Trophoblast cell (in vitro differentiated cells and primary cell): ENCODE data around the gene EIF3D.

Experiments used
- DNase-seq, 2 donors: peaks; one replicate each; pipeline ENCODE4 v3.0.0-alpha.2; 2016
- H2AFZ ChIP-seq: 2 replicates; pipeline ENCODE4 v1.6.1; 2013; ENCODE audit warnings: low read length, moderate library complexity, mild to moderate bottlenecking; ENCODE audit not compliant: insufficient read depth, poor library complexity
- H2AK5ac ChIP-seq: 2 replicates; pipeline ENCODE4 v1.6.1; 2013; ENCODE audit warnings: mild to moderate bottlenecking, low read length
- H2BK120ac ChIP-seq: 2 replicates; pipeline ENCODE4 v1.6.1; 2013; ENCODE audit warnings: low read length, mild to moderate bottlenecking, moderate library complexity; ENCODE audit not compliant: insufficient read depth, poor library complexity
- H2BK12ac ChIP-seq: 2 replicates; pipeline ENCODE4 v1.6.1; 2013; ENCODE audit warnings: mild to moderate bottlenecking, low read length, moderate library complexity
- H2BK5ac ChIP-seq: 2 replicates; pipeline ENCODE4 v1.6.1; 2013; ENCODE audit warnings: low read length, low read depth, moderate library complexity, mild to moderate bottlenecking; ENCODE audit not compliant: poor library complexity
- H3K14ac ChIP-seq: 2 replicates; pipeline ENCODE4 v1.6.1; 2013; ENCODE audit warnings: mild to moderate bottlenecking, low read length
- H3K18ac ChIP-seq: 2 replicates; pipeline ENCODE4 v1.6.1; 2013; ENCODE audit warnings: mild to moderate bottlenecking, low read length
- H3K23ac ChIP-seq: 2 replicates; pipeline ENCODE4 v1.6.1; 2013; ENCODE audit warnings: low read length
- H3K27ac ChIP-seq: 2 replicates; pipeline ENCODE4 v1.5.1; 2013; ENCODE audit warnings: low read depth, mild to moderate bottlenecking, inconsistent platforms, low read length, moderate library complexity
- H3K27me3 ChIP-seq: 2 replicates; pipeline ENCODE4 v1.6.1; 2013; ENCODE audit warnings: inconsistent platforms, mild to moderate bottlenecking, low read length, moderate library complexity; ENCODE audit not compliant: insufficient read depth
- H3K36me3 ChIP-seq, 2 experiments: 1 replicate in 1 of 2; 2 replicates in 1 of 2; pipeline ENCODE4 v1.6.1; 2013; ENCODE audit warnings: low read length in 2 of 2, mild to moderate bottlenecking in 2 of 2, moderate library complexity in 1 of 2; ENCODE audit not compliant: insufficient read depth in 2 of 2, control insufficient read depth in 1 of 2
- H3K4ac ChIP-seq: 2 replicates; pipeline ENCODE4 v1.6.1; 2013; ENCODE audit warnings: low read depth, mild to moderate bottlenecking, low read length, moderate library complexity
- H3K4me1 ChIP-seq, 2 experiments: 1 replicate in 1 of 2; 2 replicates in 1 of 2; pipeline ENCODE4 v1.6.1; 2013; ENCODE audit warnings: low read length in 2 of 2, mild to moderate bottlenecking in 2 of 2, moderate library complexity in 1 of 2; ENCODE audit not compliant: insufficient read depth in 2 of 2, control insufficient read depth in 1 of 2
- H3K4me2 ChIP-seq: 2 replicates; pipeline ENCODE4 v1.6.1; 2013; ENCODE audit warnings: inconsistent platforms, mild to moderate bottlenecking, low read length, moderate library complexity
- H3K4me3 ChIP-seq: 2 replicates; pipeline ENCODE4 v1.5.1; 2013; ENCODE audit warnings: mild to moderate bottlenecking, low read depth, low read length, inconsistent platforms
- H3K79me1 ChIP-seq: one replicate; pipeline ENCODE4 v1.6.1; 2013; ENCODE audit warnings: low read length
- H3K79me2 ChIP-seq: 2 replicates; pipeline ENCODE4 v1.6.1; 2013; ENCODE audit warnings: low read length, mild to moderate bottlenecking; ENCODE audit not compliant: control insufficient read depth, insufficient read depth, poor library complexity
- H3K9ac ChIP-seq: 2 replicates; pipeline ENCODE4 v1.6.1; 2013; ENCODE audit warnings: mild to moderate bottlenecking, low read length
- H3K9me3 ChIP-seq: 2 replicates; pipeline ENCODE4 v1.6.1; 2013; ENCODE audit warnings: low read depth, mild to moderate bottlenecking, control low read depth, inconsistent platforms, low read length; ENCODE audit not compliant: insufficient read depth
- H4K12ac ChIP-seq: 2 replicates; pipeline ENCODE4 v1.6.1; 2013; ENCODE audit warnings: low read depth, mild to moderate bottlenecking, low read length, moderate library complexity
- H4K8ac ChIP-seq: 2 replicates; pipeline ENCODE4 v1.6.1; 2013; ENCODE audit warnings: low read depth, mild to moderate bottlenecking, low read length, moderate library complexity
- H4K91ac ChIP-seq: one replicate; pipeline ENCODE4 v1.6.1; 2013; ENCODE audit warnings: low read depth, mild to moderate bottlenecking, low read length, moderate library complexity
- WGBS: extraction: QIAGEN DNeasy Blood & Tissue Kit; methylation state at CpG from one replicate; pipeline ENCODE4 v1.1.7; 2013; ENCODE audit warnings: missing lambda C conversion rate; ENCODE audit not compliant: insufficient read length, insufficient coverage; ENCODE audit errors: extremely low coverage; 5-methylcytosine and 5-hydroxymethylcytosine counted together

EIF3D gene

DNA sequence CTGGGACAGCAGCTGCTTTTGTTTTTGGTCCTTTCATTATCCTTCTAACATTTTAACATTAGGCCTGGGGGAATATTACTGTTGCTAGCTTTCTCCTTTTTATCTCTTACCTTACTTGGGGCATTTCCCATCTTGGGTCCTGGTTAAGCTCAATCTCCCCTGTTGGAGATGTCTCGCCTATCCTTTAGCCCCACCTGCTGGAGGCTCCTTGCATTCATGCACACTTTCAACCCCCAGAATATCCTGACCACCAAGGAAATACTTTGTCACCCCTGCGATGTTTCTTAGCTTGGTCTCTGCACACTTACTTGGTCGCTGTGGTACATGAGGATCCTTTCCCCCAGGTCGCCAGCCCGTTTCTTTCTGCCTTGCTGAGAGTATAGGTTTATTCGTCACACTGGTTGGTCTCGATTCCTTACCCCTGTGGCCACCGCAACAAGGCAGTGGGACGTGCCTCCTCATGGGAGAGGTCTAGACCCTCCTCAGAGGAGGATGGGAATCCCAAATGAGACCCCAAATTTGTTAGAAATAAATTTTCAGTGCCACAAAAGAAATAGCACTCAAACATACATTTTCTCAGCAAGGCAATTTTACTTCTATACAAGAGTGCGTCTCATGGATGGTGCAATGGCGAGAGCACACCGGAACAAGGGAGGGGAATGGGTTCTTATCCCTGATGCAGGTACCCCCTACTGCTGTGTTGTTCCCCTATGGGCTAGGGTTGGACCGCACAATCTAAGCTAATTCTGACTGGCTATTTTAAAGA lies 42.2 kb downstream of the EIF3D start:
- Histone ChIP-seq H3K27me3 (no peaks in the 10 kb centered on the region), H3K79me1 (peaks cover 8% of the 10 kb centered on the region), H4K8ac (no peak overlapping the region), H3K14ac (no peak overlapping the region), H3K18ac (no peak overlapping the region), H3K4ac (no peak overlapping the region), H3K23ac (no peak overlapping the region), H3K36me3 (peaks cover 5 to 16% of the 10 kb centered on the region in 2 experiments), H3K27ac (no peak overlapping the region), H3K4me3 (no peak overlapping the region), H3K9ac (no peak overlapping the region), H3K4me2 (no peak overlapping the region), H3K9me3 (peaks cover 8% of the 10 kb centered on the region), H4K91ac (no peak overlapping the region), H2AK5ac (no peak overlapping the region), H2BK12ac (peak overlapping the region; percentile 75), H2BK120ac (no peak overlapping the region), H2BK5ac (no peak overlapping the region), H4K12ac (no peak overlapping the region), H3K4me1 (peaks cover 7 to 8% of the 10 kb centered on the region in 2 experiments), H2AFZ (no peak overlapping the region), H3K79me2 (no peaks in the 10 kb centered on the region)
- WGBS: no CpG with 5 or more reads among the region's 13 CpGs
- DNase-seq: peak; percentile 61 to 83

GRCh38 chr22:36481393-36482168 lies 47.4 kb downstream of the EIF3D start, which contains the start of gene TXN2:
Gene TXN2, minus strand, starts transcription at chr22:36481640. Its CDS starts 803 bp downstream, at chr22:36480837.
- Histone ChIP-seq H2BK5ac (peak within 1 kb of the TSS; percentile 84), H3K14ac (peak within 1 kb of the TSS; percentile 63), H4K91ac (peak within 1 kb of the TSS; percentile 88), H3K4ac (peak within 1 kb of the TSS; percentile 20), H3K18ac (peak within 1 kb of the TSS; percentile 8), H2AFZ (peak within 1 kb of the TSS; percentile 56), H3K23ac (no peak within 1 kb of the TSS), H3K79me2 (no peaks in the 10 kb centered on the region), H3K4me2 (peak within 1 kb of the TSS; percentile 84), H4K12ac (peak within 1 kb of the TSS; percentile 73), H3K4me3 (peak within 1 kb of the TSS; percentile 77), H3K9me3 (peaks cover 2% of the 10 kb centered on the region), H2BK12ac (no peak within 1 kb of the TSS), H2AK5ac (no peak within 1 kb of the TSS), H2BK120ac (peak within 1 kb of the TSS; percentile 64), H3K9ac (peak within 1 kb of the TSS; percentile 42), H3K4me1 (peaks cover 11 to 13% of the 10 kb centered on the region in 2 experiments), H3K27me3 (no peaks in the 10 kb centered on the region), H4K8ac (peak within 1 kb of the TSS; percentile 83), H3K79me1 (peaks cover 14% of the 10 kb centered on the region), H3K36me3 (peaks cover 4 to 5% of the 10 kb centered on the region in 2 experiments), H3K27ac (peak within 1 kb of the TSS; percentile 85)
- WGBS: no CpG with 5 or more reads among the region's 62 CpGs
- DNase-seq: peak; percentile 92 to 96

DNA sequence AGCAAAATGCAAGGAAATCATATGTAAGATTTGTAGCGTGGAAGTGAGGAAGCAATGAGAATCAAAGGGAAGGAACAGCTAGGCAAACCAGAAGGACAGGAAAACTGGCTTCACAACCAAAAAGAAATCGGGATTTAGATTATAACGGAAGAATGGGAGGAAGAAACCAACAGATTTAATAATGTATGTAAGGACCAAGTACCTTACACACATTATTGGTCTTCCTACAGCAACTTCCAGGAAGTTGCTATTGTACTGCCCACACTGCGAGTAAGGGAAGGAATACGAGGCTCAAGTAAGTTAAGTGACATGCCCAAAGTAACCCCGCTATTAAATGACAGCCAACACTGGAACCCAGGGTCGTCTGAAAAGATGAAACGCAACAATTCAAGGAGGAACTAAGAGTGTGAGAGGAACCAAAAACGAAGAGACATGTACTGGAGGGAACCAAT lies 48.0 kb downstream of the EIF3D start:
- no peak overlapping the region for H2BK12ac ChIP-seq
- peak overlapping the region; percentile 85 for H3K27ac ChIP-seq
- H2BK5ac ChIP-seq: peak overlapping the region; percentile 36
- no peak overlapping the region for H2AFZ ChIP-seq
- H4K91ac ChIP-seq: peak overlapping the region; percentile 74
- peak overlapping the region; percentile 84 for H3K4me2 ChIP-seq
- peak overlapping the region; percentile 42 for H3K9ac ChIP-seq
- DNase-seq: no peak
- H3K23ac ChIP-seq: no peak overlapping the region
- H3K14ac ChIP-seq: peak overlapping the region; percentile 63
- peaks cover 14% of the 10 kb centered on the region for H3K79me1 ChIP-seq
- H3K18ac ChIP-seq: peak overlapping the region; percentile 8
- H2BK120ac ChIP-seq: no peak overlapping the region
- peak overlapping the region; percentile 48 for H4K12ac ChIP-seq
- WGBS: no CpG with 5 or more reads among the region's 9 CpGs
- H3K4me1 ChIP-seq: peaks cover 11 to 13% of the 10 kb centered on the region in 2 experiments
- H3K4ac ChIP-seq: no peak overlapping the region
- peak overlapping the region; percentile 77 for H3K4me3 ChIP-seq
- no peak overlapping the region for H2AK5ac ChIP-seq
- H4K8ac ChIP-seq: peak overlapping the region; percentile 71
- H3K79me2 ChIP-seq: no peaks in the 10 kb centered on the region
- H3K27me3 ChIP-seq: no peaks in the 10 kb centered on the region
- peaks cover 2% of the 10 kb centered on the region for H3K9me3 ChIP-seq
- H3K36me3 ChIP-seq: peaks cover 7 to 9% of the 10 kb centered on the region in 2 experiments

GRCh38 chr22:36478966-36479365 lies 50.0 kb downstream of the EIF3D start:
- no peak overlapping the region for H3K9ac ChIP-seq
- H2BK5ac ChIP-seq: no peak overlapping the region
- DNase-seq: no peak
- H3K36me3 ChIP-seq: peaks cover 17 to 21% of the 10 kb centered on the region in 2 experiments
- no CpG with 5 or more reads among the region's 4 CpGs for WGBS
- H3K4me3 ChIP-seq: no peak overlapping the region
- no peak overlapping the region for H3K4me2 ChIP-seq
- no peak overlapping the region for H3K27ac ChIP-seq
- no peak overlapping the region for H3K23ac ChIP-seq
- H3K79me1 ChIP-seq: peaks cover 11% of the 10 kb centered on the region
- H2AFZ ChIP-seq: no peak overlapping the region
- H3K14ac ChIP-seq: no peak overlapping the region
- no peak overlapping the region for H2BK120ac ChIP-seq
- H4K12ac ChIP-seq: no peak overlapping the region
- no peak overlapping the region for H2BK12ac ChIP-seq
- no peak overlapping the region for H3K4ac ChIP-seq
- H3K79me2 ChIP-seq: no peaks in the 10 kb centered on the region
- peaks cover 9 to 12% of the 10 kb centered on the region in 2 experiments for H3K4me1 ChIP-seq
- no peak overlapping the region for H4K8ac ChIP-seq
- peaks cover 2% of the 10 kb centered on the region for H3K9me3 ChIP-seq
- H2AK5ac ChIP-seq: no peak overlapping the region
- no peak overlapping the region for H4K91ac ChIP-seq
- H3K27me3 ChIP-seq: no peaks in the 10 kb centered on the region
- H3K18ac ChIP-seq: no peak overlapping the region
